BJ (cell line): ENCODE measurements around the gene NOXO1. TPM values are rescaled to one million over a fixed set of nuclear protein-coding genes. Genes with fewer than 3 reads are reported as not detected.
A peak's percentile ranks its signal among the peaks of the same experiment; 100 is the strongest.
"Not testable (repeated sequence)": the region's sequence is repeated elsewhere in the genome, so short reads cannot be mapped to it uniquely, and the experiment has no call there.

Experiments used
- CTCF ChIA-PET: fragments of 350-600 bp; formaldehyde crosslinking; extraction: SDS; loops from one replicate; lab custom pipeline; 2021; ENCODE audit warnings: antibody characterized with exemption, inconsistent platforms; lab: Yijun Ruan, JAX
- POLR2A ChIA-PET: fragments of 300-600 bp; sonication (Branson Sonifier 250); formaldehyde crosslinking; extraction: SDS; loops from one replicate; lab custom pipeline; 2021; ENCODE audit warnings: antibody characterized with exemption; lab: Charles Lee
- DNase-seq: peaks from one replicate; pipeline ENCODE4 v3.0.0-alpha.2; 2011; ENCODE audit warnings: low read depth
- H3K27me3 ChIP-seq: 2 replicates; pipeline ENCODE4 v1.6.0; 2011; ENCODE audit warnings: low read length; ENCODE audit not compliant: control insufficient read depth, insufficient read depth
- H3K36me3 ChIP-seq: 2 replicates; pipeline ENCODE4 v1.5.1; 2011; ENCODE audit warnings: low read length; ENCODE audit not compliant: control insufficient read depth, insufficient read depth
- H3K4me3 ChIP-seq: 2 replicates; pipeline ENCODE4 v1.5.1; 2011; ENCODE audit warnings: low read depth, mild to moderate bottlenecking, control low read depth, low read length
- CTCF ChIP-seq: IDR thresholded peaks from 2 replicates; pipeline ENCODE4 v1.5.1; 2011; ENCODE audit warnings: low read depth, mild to moderate bottlenecking, control low read depth, inconsistent platforms, low read length, moderate library complexity; ENCODE audit not compliant: insufficient read depth
- polyA plus RNA-seq: library from polyadenylated mRNA; depleted of rRNA; stranded (reverse); fragments of >200 nt; gene quantifications from 2 replicates; pipeline ENCODE4 v1.2.3, GENCODE V29; 2011

NOXO1 gene
- polyA plus RNA-seq, 1 experiment = 0.17 TPM

DNA sequence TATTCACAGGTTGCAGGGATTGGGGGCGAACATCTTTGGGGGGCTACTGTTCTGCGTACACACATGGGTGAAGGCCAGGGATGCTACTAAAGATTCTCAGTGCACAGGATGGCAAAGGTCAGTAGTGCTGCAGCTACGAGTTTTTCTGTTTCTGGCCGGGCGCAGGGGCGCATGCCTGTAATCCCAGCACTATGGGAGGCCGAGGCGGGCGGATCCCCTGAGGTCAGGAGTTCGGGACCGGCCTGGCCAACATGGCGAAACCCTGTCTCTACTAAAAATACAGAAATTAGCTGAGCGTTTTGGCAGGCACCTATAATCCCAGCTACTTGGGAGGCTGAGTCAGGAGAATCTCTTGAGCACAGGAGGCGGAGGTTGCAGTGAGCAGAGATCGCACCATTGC lies 32.3 kb upstream of the NOXO1 start:
- Histone ChIP-seq H3K4me3 (no peak overlapping the region), H3K27me3 (no peaks in the 10 kb centered on the region), H3K36me3 (no peaks in the 10 kb centered on the region)
- TF ChIP-seq CTCF = no peak
- DNase-seq = no peak
- ChIA-PET POLR2A (no interaction called here), CTCF (interaction anchor here (0.7 to 2.9 kb wide), 7 partner anchors 9 to 211 kb away, joined by 3 to 12 read pairs (median 4); no protein-coding TSS in a partner anchor)

GRCh38 chr16:2011726-2012125 lies 30.5 kb upstream of the NOXO1 start:
- POLR2A ChIA-PET, H3K27me3 ChIP-seq, H3K4me3 ChIP-seq, H3K36me3 ChIP-seq, DNase-seq: not testable (repeated sequence)
- CTCF ChIA-PET = interaction anchor here (1.3 to 2.9 kb wide), 4 partner anchors 8 to 129 kb away, joined by 3 to 12 read pairs (median 7); no protein-coding TSS in a partner anchor

- ChIA-PET POLR2A (no interaction called here), CTCF (interaction anchor here (2.8 kb wide), 1 partner anchor 13 kb away, joined by 10 read pairs; no protein-coding TSS in a partner anchor)
- DNase-seq = no peak
- Histone ChIP-seq H3K36me3 (peaks cover 9% of the 10 kb centered on the region), H3K27me3 (no peaks in the 10 kb centered on the region), H3K4me3 (peak within 1 kb of the TSS; percentile 77)
- TF ChIP-seq CTCF = no peak
Observed at GRCh38 chr16:2009791-2010510, 28.7 kb upstream of the NOXO1 start, which contains the start of gene ZNF598. Gene ZNF598, minus strand, starts transcription at chr16:2009821.

- CTCF ChIA-PET = interaction anchor here (0.7 to 3.8 kb wide), 2 partner anchors 14 to 131 kb away, joined by 4 to 20 read pairs; no protein-coding TSS in a partner anchor
Observed at GRCh38 chr16:2009164-2009711, 28.0 kb upstream of the NOXO1 start.

GRCh38 chr16:2008631-2009163 lies 27.4 kb upstream of the NOXO1 start:
- ChIA-PET CTCF (interaction anchor here (0.7 to 3.8 kb wide), 2 partner anchors 14 to 132 kb away, joined by 4 to 20 read pairs; no protein-coding TSS in a partner anchor), POLR2A (interaction anchor here (2.1 kb wide), 1 partner anchor 147 kb away, joined by 7 read pairs; the partner anchor contains the start of gene TRAF7)
- DNase-seq = no peak
- no peak for TF ChIP-seq CTCF
- Histone ChIP-seq H3K4me3 (peak overlapping the region; percentile 77), H3K27me3 (no peaks in the 10 kb centered on the region), H3K36me3 (peaks cover 12% of the 10 kb centered on the region)

More at GRCh38 chr16:2009164-2009711, 28.0 kb upstream of the NOXO1 start:
- Histone ChIP-seq H3K27me3 (no peaks in the 10 kb centered on the region), H3K4me3 (peak overlapping the region; percentile 77), H3K36me3 (peaks cover 12% of the 10 kb centered on the region)
- POLR2A ChIA-PET = interaction anchor here (2.1 kb wide), 1 partner anchor 146 kb away, joined by 7 read pairs; the partner anchor contains the start of gene TRAF7
- DNase-seq = no peak
- no peak for TF ChIP-seq CTCF
